Measurements from ENCODE around the gene HOXA10.

Gene HOXA10

GRCh38 chr7:27209933-27210440, 35.9 kb upstream of the HOXA10 start:
- Histone ChIP-seq H3K14ac (ENCODE audit: low read length in 2 of 2) (no peak overlapping the region), H2BK15ac (ENCODE audit: low read depth, poor library complexity, severe bottlenecking) (no peak overlapping the region), H2BK12ac (ENCODE audit: low read length in 2 of 2) (no peak overlapping the region), H2AFZ (ENCODE audit: low read depth, low read length) (no peak overlapping the region), H3K27me3 (ENCODE audit: control insufficient read depth in 1 of 2, insufficient read depth in 1 of 2, low read length in 2 of 2) (peaks cover 93 to 95% of the 10 kb centered on the region in 2 experiments), H3K9ac (ENCODE audit: low read length) (no peak overlapping the region), H4K8ac (ENCODE audit: low read length) (no peak overlapping the region), H3K9me3 (ENCODE audit: control insufficient read depth, low read length) (no peaks in the 10 kb centered on the region), H3K79me1 (replicated peaks; ENCODE audit: low read length, poor library complexity, severe bottlenecking) (no peaks in the 10 kb centered on the region), H3K23ac (ENCODE audit: low read length in 2 of 2) (no peak overlapping the region), H3K4me1 (ENCODE audit: control insufficient read depth, insufficient read depth, low read depth, low read length) (peaks cover 26% of the 10 kb centered on the region), H4K91ac (ENCODE audit: low read length) (no peak overlapping the region), H3K4me2 (ENCODE audit: low read length, poor library complexity, severe bottlenecking) (peak overlapping the region; percentile 67), H3K27ac (ENCODE audit: low read length, poor library complexity, severe bottlenecking) (no peak overlapping the region), H2BK5ac (ENCODE audit: low read depth, low read length, poor library complexity, severe bottlenecking) (no peak overlapping the region), H2AK5ac (ENCODE audit: low read length, severe bottlenecking) (no peak overlapping the region), H2BK120ac (ENCODE audit: low read depth, low read length) (no peak overlapping the region), H3K4me3 (ENCODE audit: insufficient read depth in 1 of 2, low read depth in 1 of 2, low read length in 2 of 2) (peak overlapping the region in 1 of 2 experiments; percentile 72), H3K18ac (ENCODE audit: low read depth in 1 of 2, low read length in 2 of 2) (no peak overlapping the region), H3K4ac (ENCODE audit: low read depth in 1 of 2, low read length in 2 of 2) (no peak overlapping the region), H3K36me3 (ENCODE audit: control insufficient read depth in 1 of 2, insufficient read depth in 2 of 2, low read depth in 1 of 2, low read length in 2 of 2) (no peaks in the 10 kb centered on the region)
- DNase-seq: no peak
- 40% methylated on average over 11 of the region's 11 CpGs for WGBS

GRCh38 chr7:27208998-27209397, 34.9 kb upstream of the HOXA10 start:
- Histone ChIP-seq H3K9ac (ENCODE audit: low read length) (no peak overlapping the region), H4K8ac (ENCODE audit: low read length) (no peak overlapping the region)
- 83% methylated on average over 4 of the region's 4 CpGs for WGBS

GRCh38 chr7:27207348-27207985, 33.3 kb upstream of the HOXA10 start:
- Histone ChIP-seq H2BK5ac (ENCODE audit: low read depth, low read length, poor library complexity, severe bottlenecking) (no peak overlapping the region), H3K36me3 (ENCODE audit: control insufficient read depth in 1 of 2, insufficient read depth in 2 of 2, low read depth in 1 of 2, low read length in 2 of 2) (no peaks in the 10 kb centered on the region), H3K9me3 (ENCODE audit: control insufficient read depth, low read length) (no peaks in the 10 kb centered on the region), H3K79me1 (replicated peaks; ENCODE audit: low read length, poor library complexity, severe bottlenecking) (no peaks in the 10 kb centered on the region), H3K23ac (ENCODE audit: low read length in 2 of 2) (no peak overlapping the region), H3K14ac (ENCODE audit: low read length in 2 of 2) (no peak overlapping the region), H3K27ac (ENCODE audit: low read length, poor library complexity, severe bottlenecking) (no peak overlapping the region), H3K18ac (ENCODE audit: low read depth in 1 of 2, low read length in 2 of 2) (no peak overlapping the region), H2AK5ac (ENCODE audit: low read length, severe bottlenecking) (no peak overlapping the region), H2AFZ (ENCODE audit: low read depth, low read length) (no peak overlapping the region), H2BK120ac (ENCODE audit: low read depth, low read length) (no peak overlapping the region), H4K8ac (ENCODE audit: low read length) (no peak overlapping the region), H3K4me1 (ENCODE audit: control insufficient read depth, insufficient read depth, low read depth, low read length) (peaks cover 20% of the 10 kb centered on the region), H3K9ac (ENCODE audit: low read length) (no peak overlapping the region), H2BK15ac (ENCODE audit: low read depth, poor library complexity, severe bottlenecking) (no peak overlapping the region), H3K4me2 (ENCODE audit: low read length, poor library complexity, severe bottlenecking) (no peak overlapping the region), H4K91ac (ENCODE audit: low read length) (no peak overlapping the region), H3K4ac (ENCODE audit: low read depth in 1 of 2, low read length in 2 of 2) (no peak overlapping the region), H3K4me3 (ENCODE audit: insufficient read depth in 1 of 2, low read depth in 1 of 2, low read length in 2 of 2) (no peak overlapping the region), H2BK12ac (ENCODE audit: low read length in 2 of 2) (no peak overlapping the region), H3K27me3 (ENCODE audit: control insufficient read depth in 1 of 2, insufficient read depth in 1 of 2, low read length in 2 of 2) (peaks cover 95% of the 10 kb centered on the region in 2 experiments)
- no peak for DNase-seq
- WGBS: 10% methylated on average over 4 of the region's 7 CpGs

More at GRCh38 chr7:27208998-27209397, 34.9 kb upstream of the HOXA10 start:
- H3K36me3 ChIP-seq (ENCODE audit: control insufficient read depth in 1 of 2, insufficient read depth in 2 of 2, low read depth in 1 of 2, low read length in 2 of 2): no peaks in the 10 kb centered on the region
- H3K79me1 ChIP-seq (replicated peaks; ENCODE audit: low read length, poor library complexity, severe bottlenecking): no peaks in the 10 kb centered on the region
- no peak overlapping the region for H3K18ac ChIP-seq (ENCODE audit: low read depth in 1 of 2, low read length in 2 of 2)
- H3K14ac ChIP-seq (ENCODE audit: low read length in 2 of 2): no peak overlapping the region
- no peak overlapping the region for H3K23ac ChIP-seq (ENCODE audit: low read length in 2 of 2)
- H3K4me1 ChIP-seq (ENCODE audit: control insufficient read depth, insufficient read depth, low read depth, low read length): peaks cover 28% of the 10 kb centered on the region
- no peak overlapping the region for H3K27ac ChIP-seq (ENCODE audit: low read length, poor library complexity, severe bottlenecking)
- H3K4me3 ChIP-seq (ENCODE audit: insufficient read depth in 1 of 2, low read depth in 1 of 2, low read length in 2 of 2): no peak overlapping the region
- H3K4me2 ChIP-seq (ENCODE audit: low read length, poor library complexity, severe bottlenecking): no peak overlapping the region
- no peak overlapping the region for H4K91ac ChIP-seq (ENCODE audit: low read length)
- H2AFZ ChIP-seq (ENCODE audit: low read depth, low read length): no peak overlapping the region
- H3K9me3 ChIP-seq (ENCODE audit: control insufficient read depth, low read length): no peaks in the 10 kb centered on the region
- no peak overlapping the region for H2BK12ac ChIP-seq (ENCODE audit: low read length in 2 of 2)
- H3K27me3 ChIP-seq (ENCODE audit: control insufficient read depth in 1 of 2, insufficient read depth in 1 of 2, low read length in 2 of 2): peaks cover 93 to 95% of the 10 kb centered on the region in 2 experiments
- H2AK5ac ChIP-seq (ENCODE audit: low read length, severe bottlenecking): no peak overlapping the region
- no peak overlapping the region for H2BK15ac ChIP-seq (ENCODE audit: low read depth, poor library complexity, severe bottlenecking)
- H2BK120ac ChIP-seq (ENCODE audit: low read depth, low read length): no peak overlapping the region
- no peak overlapping the region for H2BK5ac ChIP-seq (ENCODE audit: low read depth, low read length, poor library complexity, severe bottlenecking)
- no peak overlapping the region for H3K4ac ChIP-seq (ENCODE audit: low read depth in 1 of 2, low read length in 2 of 2)
- DNase-seq: no peak

- H3K14ac ChIP-seq (ENCODE audit: low read length in 2 of 2): no peak overlapping the region
- H2BK12ac ChIP-seq (ENCODE audit: low read length in 2 of 2): no peak overlapping the region
Observed at GRCh38 chr7:27205325-27206280, 31.5 kb upstream of the HOXA10 start.

More at GRCh38 chr7:27205325-27206280, 31.5 kb upstream of the HOXA10 start:
- WGBS: 3% methylated on average over 44 of the region's 52 CpGs
- Histone ChIP-seq H3K9ac (ENCODE audit: low read length) (no peak overlapping the region), H3K79me1 (replicated peaks; ENCODE audit: low read length, poor library complexity, severe bottlenecking) (no peaks in the 10 kb centered on the region), H3K18ac (ENCODE audit: low read depth in 1 of 2, low read length in 2 of 2) (no peak overlapping the region), H3K4me1 (ENCODE audit: control insufficient read depth, insufficient read depth, low read depth, low read length) (peaks cover 25% of the 10 kb centered on the region), H4K8ac (ENCODE audit: low read length) (no peak overlapping the region), H3K4me2 (ENCODE audit: low read length, poor library complexity, severe bottlenecking) (peak overlapping the region; percentile 58), H2BK5ac (ENCODE audit: low read depth, low read length, poor library complexity, severe bottlenecking) (no peak overlapping the region), H3K4me3 (ENCODE audit: insufficient read depth in 1 of 2, low read depth in 1 of 2, low read length in 2 of 2) (peak overlapping the region in 1 of 2 experiments; percentile 68), H3K9me3 (ENCODE audit: control insufficient read depth, low read length) (no peaks in the 10 kb centered on the region), H3K27ac (ENCODE audit: low read length, poor library complexity, severe bottlenecking) (no peak overlapping the region), H4K91ac (ENCODE audit: low read length) (no peak overlapping the region), H2AK5ac (ENCODE audit: low read length, severe bottlenecking) (no peak overlapping the region), H3K36me3 (ENCODE audit: control insufficient read depth in 1 of 2, insufficient read depth in 2 of 2, low read depth in 1 of 2, low read length in 2 of 2) (no peaks in the 10 kb centered on the region), H3K27me3 (ENCODE audit: control insufficient read depth in 1 of 2, insufficient read depth in 1 of 2, low read length in 2 of 2) (peaks cover 95% of the 10 kb centered on the region in 2 experiments), H3K4ac (ENCODE audit: low read depth in 1 of 2, low read length in 2 of 2) (no peak overlapping the region), H3K23ac (ENCODE audit: low read length in 2 of 2) (peak overlapping the region in 1 of 2 experiments; percentile 34), H2AFZ (ENCODE audit: low read depth, low read length) (no peak overlapping the region), H2BK15ac (ENCODE audit: low read depth, poor library complexity, severe bottlenecking) (no peak overlapping the region), H2BK120ac (ENCODE audit: low read depth, low read length) (no peak overlapping the region)
- peak; percentile 12 for DNase-seq
